ENCODE data around the gene HPS4. TPM values are rescaled to one million over a fixed set of nuclear protein-coding genes. Genes with fewer than 3 reads are reported as not detected.

Gene HPS4
- total RNA-seq, 1 experiment from 2014 or later = 21.2 TPM

GRCh38 chr22:26404851-26405421 is 78.6 kb downstream of the HPS4 start:
- ChIA-PET CTCF (interaction anchor here (0.5 kb wide), 1 partner anchor 1005 kb away, joined by 3 read pairs; no protein-coding TSS in a partner anchor), POLR2A (ENCODE audit: unreplicated experiment) (interaction anchor here (0.6 kb wide), 1 partner anchor 185 kb away, joined by 7 read pairs; no protein-coding TSS in a partner anchor)
- TF ChIP-seq CTCF (conservative IDR thresholded peaks at IDR 0.05) (no peak), EZH2 (IDR thresholded peaks at IDR 0.05; ENCODE audit: low read depth) (no peak)
- H3K4me3 ChIP-seq = no peak overlapping the region
- BruUV-seq (replicated peaks) = no TSS peak
- H4K20me1 ChIP-seq (ENCODE audit: insufficient read depth) = no peaks in the 10 kb centered on the region
- H3K36me3 ChIP-seq (ENCODE audit: low read depth) = no peaks in the 10 kb centered on the region
- H2AFZ ChIP-seq = no peak overlapping the region
- no peak overlapping the region for H3K27ac ChIP-seq
- no peaks in the 10 kb centered on the region; the same call in 1 of the 2 replicates for H3K9me2 ChIP-seq (ENCODE audit: insufficient read depth)
- H3K27me3 ChIP-seq (ENCODE audit: insufficient read depth, low read depth) = peaks cover 74% of the 10 kb centered on the region
- DNase-seq = no peak
- intact Hi-C loops (cut with micrococcal nuclease; ENCODE audit: unreplicated experiment) = no loop called here
- no peaks in the 10 kb centered on the region for H3F3A ChIP-seq (ENCODE audit: insufficient read depth, low read depth)
- H3K79me2 ChIP-seq (ENCODE audit: low read depth) = no peaks in the 10 kb centered on the region
- H3K9me3 ChIP-seq (ENCODE audit: insufficient read depth, low read depth) = no peaks in the 10 kb centered on the region
- no peaks in the 10 kb centered on the region for H3K4me1 ChIP-seq (replicated peaks; ENCODE audit: insufficient read depth)
- H3K4me2 ChIP-seq = no peak overlapping the region

GRCh38 chr22:26401726-26402125 is 81.9 kb downstream of the HPS4 start:
- Histone ChIP-seq H3K9me2 (ENCODE audit: insufficient read depth) (no peaks in the 10 kb centered on the region; the same call in 1 of the 2 replicates), H3K27ac (no peak overlapping the region), H4K20me1 (ENCODE audit: insufficient read depth) (no peaks in the 10 kb centered on the region), H3K4me3 (no peak overlapping the region), H3K4me1 (replicated peaks; ENCODE audit: insufficient read depth) (no peaks in the 10 kb centered on the region), H2AFZ (no peak overlapping the region), H3K27me3 (ENCODE audit: insufficient read depth, low read depth) (peaks cover 71% of the 10 kb centered on the region), H3K9me3 (ENCODE audit: insufficient read depth, low read depth) (no peaks in the 10 kb centered on the region), H3K79me2 (ENCODE audit: low read depth) (no peaks in the 10 kb centered on the region), H3K4me2 (no peak overlapping the region), H3K36me3 (ENCODE audit: low read depth) (no peaks in the 10 kb centered on the region), H3F3A (ENCODE audit: insufficient read depth, low read depth) (no peaks in the 10 kb centered on the region)
- intact Hi-C loops (cut with micrococcal nuclease; ENCODE audit: unreplicated experiment) = no loop called here
- ChIA-PET POLR2A (ENCODE audit: unreplicated experiment) (no interaction called here), CTCF (no interaction called here)
- no peak for TF ChIP-seq EZH2 (IDR thresholded peaks at IDR 0.05; ENCODE audit: low read depth)
- no peak for TF ChIP-seq CTCF (conservative IDR thresholded peaks at IDR 0.05)
- no peak for DNase-seq
- BruUV-seq (replicated peaks) = no TSS peak

Other genes starting within 250 kb of the HPS4 start
- 0.33 and 0.44 TPM in 2 replicates for gene ASPHD2, start 54.5 kb downstream of the HPS4 start, total RNA-seq (2021)
- gene SRRD, start 94 bp upstream of the HPS4 start, total RNA-seq (2021) = 7.1 and 9.5 TPM in 2 replicates
- 17.3 and 18.5 TPM in 2 replicates for gene TFIP11, start 28.7 kb upstream of the HPS4 start, total RNA-seq (2021)
- gene TPST2, start 106.3 kb upstream of the HPS4 start, total RNA-seq (2021) = 13.5 and 18.9 TPM in 2 replicates
- not detected in 2 replicates for gene CRYBB1, start 134.2 kb upstream of the HPS4 start, total RNA-seq (2021)
- gene CRYBA4, start 138.2 kb upstream of the HPS4 start, total RNA-seq (2021) = not detected in 2 replicates
- 0.45 and 0.48 TPM in 2 replicates for gene MIAT, start 173.8 kb upstream of the HPS4 start, total RNA-seq (2021)

All from PC-9 (cell line).